H1 (cell line): Measurements from ENCODE around the gene DYNC2H1. TPM values are rescaled to one million over a fixed set of nuclear protein-coding genes. Genes with fewer than 3 reads are reported as not detected.
A peak's percentile ranks its signal among the peaks of the same experiment; 100 is the strongest.

Source experiments
- BCL11A ChIP-seq, 2 experiments: IDR thresholded peaks; one replicate each; pipeline ENCODE4 v1.6.1; 2011; ENCODE audit warnings: low read depth in 2 of 2, low read length in 2 of 2, mild to moderate bottlenecking in 2 of 2
- CBX5 ChIP-seq: fragments of 300-800, 300-1000 bp; sonication (generic); IDR thresholded peaks from 2 replicates; pipeline ENCODE4 v1.7.1; 2016; ENCODE audit warnings: antibody characterized with exemption, low read length, low read depth
- EZH2 ChIP-seq: fragments of 200-600 bp; sonication (generic); IDR thresholded peaks from 2 replicates; pipeline ENCODE4 v1.7.1; 2012; ENCODE audit warnings: low read depth, mild to moderate bottlenecking, moderate library complexity, low read length, inconsistent platforms; ENCODE audit not compliant: severe bottlenecking
- GTF2F1 ChIP-seq: IDR thresholded peaks from 2 replicates; pipeline ENCODE4 v1.6.1; 2012; ENCODE audit warnings: low read depth, low read length, improper control_type of control experiment, borderline replicate concordance
- HDAC6 ChIP-seq: IDR thresholded peaks from one replicate; pipeline ENCODE4 v1.7.1; 2012; ENCODE audit warnings: low read depth, mild to moderate bottlenecking, inconsistent platforms, low read length, moderate library complexity
- POU5F1 ChIP-seq: IDR thresholded peaks from 2 replicates; pipeline ENCODE4 v1.6.1; 2011; ENCODE audit warnings: low read depth, mild to moderate bottlenecking, low read length, moderate library complexity
- SP4 ChIP-seq: IDR thresholded peaks from 2 replicates; pipeline ENCODE4 v1.6.1; 2012; ENCODE audit warnings: low read length, inconsistent platforms
- SRF ChIP-seq: IDR thresholded peaks from 2 replicates; pipeline ENCODE4 v1.6.1; 2011; ENCODE audit warnings: mild to moderate bottlenecking, low read depth, low read length, moderate library complexity
- TEAD4 ChIP-seq: IDR thresholded peaks from 2 replicates; pipeline ENCODE4 v1.6.1; 2012; ENCODE audit warnings: low read depth, low read length, inconsistent platforms, mixed read lengths
- polyA plus RNA-seq, 7 experiments: library from polyadenylated mRNA; depleted of rRNA in 3 of 7; stranded (reverse) in 5 of 7; unstranded in 2 of 7; fragments of >200 nt in 5 of 7; fragments of 200-250 nt in 2 of 7; gene quantifications; 1 replicate in 5 of 7; 2 replicates in 1 of 7; 4 replicates in 1 of 7; pipeline versions ENCODE4 v1.2.1 to v1.2.3, GENCODE V29; 2011 to 2013; ENCODE audit warnings: missing spikeins in 2 of 7, mixed read lengths in 2 of 7
- total RNA-seq: library from RNA; stranded (reverse); fragmentation: NEBNext Ultra II Directional; extraction: Animal tissue kit (Norgen Biotek cat#: 25700); gene quantifications from 2 replicates; pipeline ENCODE4 v1.2.1, GENCODE V29; 2021
- TF ChIP-seq, protein P1 (sequence below), 3 experiments: IDR thresholded peaks; 1 replicate in 2 of 3; 2 replicates in 1 of 3; pipeline versions ENCODE4 v1.5.1 to v1.6.1; 2011; ENCODE audit warnings: low read length in 3 of 3, mild to moderate bottlenecking in 3 of 3, inconsistent platforms in 2 of 3, low read depth in 1 of 3, moderate library complexity in 1 of 3; ENCODE audit not compliant: insufficient read depth in 1 of 3; ENCODE audit errors: control extremely low read depth in 1 of 3

The DYNC2H1 gene
- total and polyA plus RNA-seq, 2 of the 8 experiments (the other 6 are each of a cell fraction or from before 2014, with no cell fraction given) = 6.2 to 12.0 TPM

DNA sequence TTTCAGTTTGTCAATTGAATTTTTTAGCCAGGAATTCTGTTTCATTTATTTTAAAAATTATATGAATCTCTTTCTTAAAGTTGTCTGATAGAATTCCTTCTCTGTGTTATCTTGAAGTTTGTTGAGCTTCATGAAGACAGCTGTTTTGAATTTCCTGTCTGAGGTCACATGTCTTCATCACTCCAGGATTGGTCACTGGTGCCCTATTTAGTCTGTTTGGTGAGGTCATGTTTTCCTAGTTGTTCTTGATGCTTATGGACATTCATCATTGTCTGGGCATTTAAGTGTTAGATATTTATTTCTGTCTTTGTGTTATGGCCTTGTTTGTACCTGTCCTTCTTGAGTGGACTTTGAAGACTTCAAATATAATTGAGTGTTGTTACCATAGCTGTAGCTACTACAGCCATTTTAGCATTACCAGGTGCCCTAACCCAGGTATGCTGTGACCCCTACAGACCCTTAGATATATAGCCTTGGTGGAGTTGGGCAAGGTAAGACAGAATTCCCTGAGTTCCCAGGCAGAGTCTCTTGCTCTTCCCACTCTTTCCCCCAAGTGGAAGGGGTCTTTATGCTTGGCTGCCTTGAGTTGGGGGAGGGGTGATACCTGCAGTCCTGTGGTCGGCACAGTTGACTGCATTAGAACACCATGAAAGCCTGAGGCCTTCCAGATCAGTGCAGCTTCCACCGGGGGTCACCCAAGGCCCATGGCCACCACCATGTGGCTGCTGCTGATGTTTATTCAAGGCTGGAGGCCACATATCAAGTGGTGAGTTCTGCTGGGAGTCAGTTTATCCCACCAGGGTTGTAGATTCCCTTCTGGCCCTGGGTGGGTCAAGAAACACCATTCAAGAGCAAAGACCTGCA lies 229.6 kb downstream of the DYNC2H1 start (continued):
- TF ChIP-seq, protein P1, sequence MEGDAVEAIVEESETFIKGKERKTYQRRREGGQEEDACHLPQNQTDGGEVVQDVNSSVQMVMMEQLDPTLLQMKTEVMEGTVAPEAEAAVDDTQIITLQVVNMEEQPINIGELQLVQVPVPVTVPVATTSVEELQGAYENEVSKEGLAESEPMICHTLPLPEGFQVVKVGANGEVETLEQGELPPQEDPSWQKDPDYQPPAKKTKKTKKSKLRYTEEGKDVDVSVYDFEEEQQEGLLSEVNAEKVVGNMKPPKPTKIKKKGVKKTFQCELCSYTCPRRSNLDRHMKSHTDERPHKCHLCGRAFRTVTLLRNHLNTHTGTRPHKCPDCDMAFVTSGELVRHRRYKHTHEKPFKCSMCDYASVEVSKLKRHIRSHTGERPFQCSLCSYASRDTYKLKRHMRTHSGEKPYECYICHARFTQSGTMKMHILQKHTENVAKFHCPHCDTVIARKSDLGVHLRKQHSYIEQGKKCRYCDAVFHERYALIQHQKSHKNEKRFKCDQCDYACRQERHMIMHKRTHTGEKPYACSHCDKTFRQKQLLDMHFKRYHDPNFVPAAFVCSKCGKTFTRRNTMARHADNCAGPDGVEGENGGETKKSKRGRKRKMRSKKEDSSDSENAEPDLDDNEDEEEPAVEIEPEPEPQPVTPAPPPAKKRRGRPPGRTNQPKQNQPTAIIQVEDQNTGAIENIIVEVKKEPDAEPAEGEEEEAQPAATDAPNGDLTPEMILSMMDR (IDR thresholded peaks at IDR 0.05; ENCODE audit: control extremely low read depth in 1 of 3, insufficient read depth in 1 of 3, low read depth in 1 of 3, low read length in 3 of 3) = peak; percentile 58 to 71 (median 66)
- TF ChIP-seq EZH2 (no peak), SRF (no peak), CBX5 (no peak), SP4 (no peak), GTF2F1 (no peak), TEAD4 (no peak), POU5F1 (no peak), HDAC6 (no peak), BCL11A (IDR thresholded peaks at IDR 0.05; ENCODE audit: low read depth in 2 of 2, low read length in 2 of 2) (no peak)
